ENCODE results near the gene HSCB.

Gene HSCB

GRCh38 chr22:28780296-28780695 is 38.5 kb downstream of the HSCB start:
- FAIRE-seq (no peak), DNase-seq (ENCODE audit: insufficient read length, low spot score) (no peak)
- TF ChIP-seq POLR2AphosphoS5 (IDR thresholded peaks at IDR 0.05; ENCODE audit: low read depth, low read length) (no peak), POU2F2 (IDR thresholded peaks at IDR 0.05; ENCODE audit: low read depth, low read length) (no peak), POLR2A (IDR thresholded peaks at IDR 0.05; ENCODE audit: low read depth, low read length) (no peak), TAF1 (IDR thresholded peaks at IDR 0.05; ENCODE audit: low read depth, low read length) (no peak)

DNA sequence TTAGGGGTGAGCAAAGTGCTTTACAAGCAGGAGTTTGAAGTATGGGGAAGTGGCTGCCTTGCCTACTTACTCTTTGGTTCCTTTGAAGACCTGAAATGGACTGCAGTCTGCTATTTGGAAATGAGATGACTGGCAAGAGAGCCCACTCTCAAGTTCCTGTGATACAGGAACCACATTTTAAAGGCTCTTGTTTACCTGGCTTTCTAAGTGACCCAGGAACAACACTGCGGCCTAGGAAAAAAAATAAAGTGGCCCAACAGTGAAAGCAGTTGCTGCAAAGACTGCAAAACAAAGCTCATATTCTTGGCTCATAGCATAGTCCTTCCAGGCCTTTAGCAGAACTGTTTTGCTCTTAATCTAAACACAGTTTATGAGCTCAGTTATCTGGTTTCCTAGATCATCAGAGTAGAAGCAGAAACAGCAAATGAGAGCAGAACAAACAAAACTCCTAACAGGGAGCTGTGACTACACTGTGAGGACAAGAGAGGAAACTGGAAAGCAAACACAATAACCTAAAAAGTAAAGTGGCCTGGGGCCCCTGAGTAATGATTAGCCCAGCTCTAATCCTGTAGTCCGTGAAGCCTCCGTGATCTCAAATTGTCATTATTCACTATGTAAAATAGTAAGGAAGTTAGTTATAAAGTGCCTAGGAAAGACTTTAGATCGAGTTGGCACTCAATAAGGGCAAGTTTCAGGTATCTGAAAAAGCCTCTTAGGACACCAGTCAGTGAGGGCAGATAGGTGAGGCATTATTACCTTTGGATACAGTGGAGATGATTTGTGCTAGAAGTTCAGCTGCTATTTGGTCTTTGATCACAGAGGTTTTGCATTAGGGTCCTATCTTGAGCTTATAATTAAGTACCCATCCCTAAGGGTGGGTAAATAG is 42.2 kb downstream of the HSCB start:
- DNase-seq (ENCODE audit: insufficient read length, low spot score) (no peak), FAIRE-seq (no peak)
- no peak for TF ChIP-seq POLR2AphosphoS5 (IDR thresholded peaks at IDR 0.05; ENCODE audit: low read depth, low read length)
- no peak for TF ChIP-seq TAF1 (IDR thresholded peaks at IDR 0.05; ENCODE audit: low read depth, low read length)
- no peak for TF ChIP-seq POLR2A (IDR thresholded peaks at IDR 0.05; ENCODE audit: low read depth, low read length)
- TF ChIP-seq PAX5 (IDR thresholded peaks at IDR 0.05; ENCODE audit: insufficient read depth, low read length, severe bottlenecking): no peak
- TF ChIP-seq POU2F2 (IDR thresholded peaks at IDR 0.05; ENCODE audit: low read depth, low read length): no peak
- no peak for TF ChIP-seq SPI1 (IDR thresholded peaks at IDR 0.05; ENCODE audit: low read depth, low read length)

- FAIRE-seq (no peak), DNase-seq (ENCODE audit: insufficient read length, low spot score) (no peak)
- TF ChIP-seq POU2F2 (IDR thresholded peaks at IDR 0.05; ENCODE audit: low read depth, low read length) (no peak), POLR2AphosphoS5 (IDR thresholded peaks at IDR 0.05; ENCODE audit: low read depth, low read length) (no peak), PAX5 (IDR thresholded peaks at IDR 0.05; ENCODE audit: insufficient read depth, low read length, severe bottlenecking) (no peak), POLR2A (IDR thresholded peaks at IDR 0.05; ENCODE audit: low read depth, low read length) (no peak), SPI1 (IDR thresholded peaks at IDR 0.05; ENCODE audit: low read depth, low read length) (no peak), TAF1 (IDR thresholded peaks at IDR 0.05; ENCODE audit: low read depth, low read length) (no peak)
Observed at GRCh38 chr22:28788601-28789000, 46.8 kb downstream of the HSCB start.

GRCh38 chr22:28791124-28791523 is 49.3 kb downstream of the HSCB start:
- FAIRE-seq (no peak), DNase-seq (ENCODE audit: insufficient read length, low spot score) (no peak)
- TF ChIP-seq POLR2AphosphoS5 (IDR thresholded peaks at IDR 0.05; ENCODE audit: low read depth, low read length) (no peak), PAX5 (IDR thresholded peaks at IDR 0.05; ENCODE audit: insufficient read depth, low read length, severe bottlenecking) (no peak), TAF1 (IDR thresholded peaks at IDR 0.05; ENCODE audit: low read depth, low read length) (no peak), SPI1 (IDR thresholded peaks at IDR 0.05; ENCODE audit: low read depth, low read length) (no peak), POU2F2 (IDR thresholded peaks at IDR 0.05; ENCODE audit: low read depth, low read length) (no peak), POLR2A (IDR thresholded peaks at IDR 0.05; ENCODE audit: low read depth, low read length) (no peak)

DNA sequence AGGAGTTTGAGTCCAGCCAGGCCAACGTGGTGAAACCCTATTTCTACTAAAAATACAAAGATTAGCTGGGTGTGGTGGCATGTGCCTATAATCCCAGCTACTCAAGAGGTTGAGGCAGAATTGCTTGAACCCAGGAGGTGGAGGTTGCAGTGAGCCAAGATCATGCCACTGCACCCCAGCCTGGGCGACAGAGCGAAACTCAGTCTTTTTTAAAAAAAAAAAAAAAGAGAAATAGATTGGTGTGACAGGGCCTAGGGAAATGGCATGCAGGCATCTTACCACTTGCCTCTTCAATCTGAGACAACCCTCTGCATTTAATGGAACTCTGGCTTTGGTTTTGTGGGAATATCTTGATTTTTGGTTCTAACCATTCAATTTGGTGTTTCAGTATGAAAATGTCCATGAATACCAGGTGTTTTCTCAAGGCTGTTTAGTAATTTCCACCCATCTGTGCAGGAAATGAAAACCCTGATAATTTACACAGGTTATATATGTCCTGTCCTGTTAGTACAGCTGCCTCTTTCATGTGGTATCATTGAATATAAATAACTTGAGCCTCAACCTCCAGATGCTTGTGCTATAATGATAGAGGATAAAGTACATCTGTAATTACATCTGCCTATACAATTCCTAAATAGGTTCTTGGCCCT is 50.1 kb downstream of the HSCB start:
- no peak for DNase-seq (ENCODE audit: insufficient read length, low spot score)
- TF ChIP-seq TAF1 (IDR thresholded peaks at IDR 0.05; ENCODE audit: low read depth, low read length): no peak
- TF ChIP-seq SPI1 (IDR thresholded peaks at IDR 0.05; ENCODE audit: low read depth, low read length): 0 out of 2 replicates have a peak, but pooled peaks have one; percentile 13
- no peak for FAIRE-seq

DNA sequence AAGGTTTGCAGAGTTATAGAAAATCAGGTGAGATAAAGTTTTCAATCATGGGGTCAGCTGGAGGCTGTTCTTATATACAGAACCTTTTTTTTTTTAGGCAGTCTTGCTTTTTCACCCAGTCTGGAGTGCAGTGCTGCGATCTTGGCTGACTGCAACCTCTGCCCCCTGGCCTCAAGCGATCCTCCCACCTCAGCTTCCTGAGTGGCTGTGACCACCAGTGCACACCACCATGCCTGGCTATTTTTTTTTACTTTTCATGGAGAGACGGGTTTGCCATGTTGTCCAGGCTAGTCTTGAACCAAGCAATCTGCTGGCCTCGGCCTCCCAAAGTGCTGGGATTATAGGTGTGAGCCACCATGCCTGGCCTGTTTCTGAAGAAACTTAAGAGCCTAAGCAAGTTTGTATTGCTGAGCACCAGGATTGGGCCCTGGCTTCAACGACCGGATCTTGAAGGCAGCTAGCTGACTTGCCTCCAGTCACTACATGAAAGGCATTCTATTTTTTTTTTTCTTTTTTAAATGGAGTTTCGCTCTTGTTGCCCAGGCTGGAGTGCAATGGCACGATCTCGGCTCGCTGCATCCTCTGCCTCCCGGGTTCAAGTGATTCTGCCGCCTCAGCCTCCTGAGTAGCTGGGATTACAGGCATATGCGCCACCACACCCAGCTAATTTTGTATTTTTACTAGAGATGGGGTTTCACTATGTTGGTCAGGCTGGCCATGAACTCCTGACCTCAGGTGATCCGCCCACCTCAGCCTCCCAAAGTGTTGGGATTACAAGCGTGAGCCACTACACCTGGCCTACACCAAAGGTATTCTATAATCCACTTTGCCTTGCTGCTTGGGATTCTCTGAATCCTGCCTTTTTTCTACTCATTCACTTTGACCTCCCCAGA is 50.9 kb downstream of the HSCB start:
- TF ChIP-seq SPI1 (IDR thresholded peaks at IDR 0.05; ENCODE audit: low read depth, low read length) (no peak), PAX5 (IDR thresholded peaks at IDR 0.05; ENCODE audit: insufficient read depth, low read length, severe bottlenecking) (no peak), POU2F2 (IDR thresholded peaks at IDR 0.05; ENCODE audit: low read depth, low read length) (no peak), TAF1 (IDR thresholded peaks at IDR 0.05; ENCODE audit: low read depth, low read length) (no peak), POLR2A (IDR thresholded peaks at IDR 0.05; ENCODE audit: low read depth, low read length) (no peak), POLR2AphosphoS5 (IDR thresholded peaks at IDR 0.05; ENCODE audit: low read depth, low read length) (no peak)
- peak; percentile 71 for FAIRE-seq
- no peak for DNase-seq (ENCODE audit: insufficient read length, low spot score)

DNA sequence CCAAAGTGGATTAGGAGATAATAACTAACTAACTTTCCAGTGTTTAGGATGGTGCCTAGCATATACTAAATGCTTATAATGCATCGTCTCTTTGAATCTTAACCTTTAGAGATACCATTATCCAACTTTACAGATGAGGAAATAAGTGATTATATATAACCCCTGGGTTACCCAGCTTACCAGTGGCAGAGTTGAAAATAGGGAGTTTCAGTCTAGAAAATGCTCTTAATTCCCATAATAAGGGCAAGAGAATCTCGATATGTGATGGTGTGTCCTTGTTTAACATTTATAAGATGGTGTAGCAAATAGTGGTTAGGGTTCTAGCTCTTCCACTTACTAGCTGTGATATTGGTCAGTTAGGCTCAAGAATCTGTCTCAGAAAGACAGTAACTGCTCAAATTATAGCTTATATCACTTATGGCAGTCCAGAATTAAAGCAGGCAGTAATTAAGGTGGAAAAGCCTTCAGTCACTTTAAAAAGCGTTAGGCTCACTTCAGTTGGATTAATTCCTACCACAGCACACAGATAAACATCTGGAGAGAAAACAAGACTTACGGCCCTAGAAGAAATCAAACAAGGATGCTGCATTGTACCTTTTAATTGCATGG is 52.2 kb downstream of the HSCB start:
- no peak for TF ChIP-seq TAF1 (IDR thresholded peaks at IDR 0.05; ENCODE audit: low read depth, low read length)
- no peak for TF ChIP-seq POLR2AphosphoS5 (IDR thresholded peaks at IDR 0.05; ENCODE audit: low read depth, low read length)
- no peak for TF ChIP-seq PAX5 (IDR thresholded peaks at IDR 0.05; ENCODE audit: insufficient read depth, low read length, severe bottlenecking)
- TF ChIP-seq POLR2A (IDR thresholded peaks at IDR 0.05; ENCODE audit: low read depth, low read length): no peak
- TF ChIP-seq POU2F2 (IDR thresholded peaks at IDR 0.05; ENCODE audit: low read depth, low read length): no peak
- TF ChIP-seq SPI1 (IDR thresholded peaks at IDR 0.05; ENCODE audit: low read depth, low read length): no peak
- FAIRE-seq (no peak), DNase-seq (ENCODE audit: insufficient read length, low spot score) (no peak)

DNA sequence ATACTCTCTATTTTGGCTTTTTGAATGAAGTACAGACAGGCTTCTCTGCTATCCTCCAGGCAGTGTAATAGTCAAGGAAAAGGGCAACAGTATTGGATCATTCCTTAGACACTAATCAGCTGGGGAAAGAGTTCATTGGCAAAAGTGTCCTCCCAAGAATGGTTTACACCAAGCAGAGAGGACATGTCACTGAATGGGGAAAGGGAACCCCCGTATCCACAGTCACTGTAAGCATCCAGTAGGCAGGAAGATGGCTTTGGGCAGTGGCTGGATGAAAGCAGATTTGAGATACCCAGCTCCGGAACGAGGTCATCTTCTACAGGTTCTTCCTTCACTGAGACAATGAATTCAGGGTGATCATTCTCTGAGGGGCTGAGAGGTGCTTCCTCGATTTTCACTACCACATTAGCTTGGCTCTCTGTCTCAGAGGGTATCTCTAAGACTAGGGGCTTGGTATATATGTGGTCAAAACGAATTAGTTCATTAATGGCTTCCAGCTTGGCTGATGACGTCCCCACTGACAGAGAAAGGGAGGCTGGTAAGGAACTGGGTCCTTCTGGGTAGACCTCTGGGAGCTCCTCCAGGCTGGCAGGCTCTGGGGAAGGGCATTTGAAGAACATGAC is 53.3 kb downstream of the HSCB start:
- FAIRE-seq: no peak
- no peak; the same call in 1 of the 2 replicates for TF ChIP-seq POLR2AphosphoS5 (IDR thresholded peaks at IDR 0.05; ENCODE audit: low read depth, low read length)
- TF ChIP-seq PAX5 (IDR thresholded peaks at IDR 0.05; ENCODE audit: insufficient read depth, low read length, severe bottlenecking): no peak
- no peak for TF ChIP-seq SPI1 (IDR thresholded peaks at IDR 0.05; ENCODE audit: low read depth, low read length)
- no peak for TF ChIP-seq TAF1 (IDR thresholded peaks at IDR 0.05; ENCODE audit: low read depth, low read length)
- no peak for TF ChIP-seq POLR2A (IDR thresholded peaks at IDR 0.05; ENCODE audit: low read depth, low read length)
- no peak for TF ChIP-seq POU2F2 (IDR thresholded peaks at IDR 0.05; ENCODE audit: low read depth, low read length)
- DNase-seq (ENCODE audit: insufficient read length, low spot score): no peak
